ENCODE results near the gene AHI1.

Gene AHI1

GRCh38 chr6:135497412-135498184 is at the start of gene AHI1:
TSS of gene AHI1 (minus strand) at chr6:135497740. CDS start at chr6:135492237, 5,503 bp downstream.
- FAIRE-seq = no peak
- peak; percentile 31 for DNase-seq (ENCODE audit: insufficient read length, low spot score)
- TF ChIP-seq CTCF (IDR thresholded peaks at IDR 0.05; ENCODE audit: insufficient read depth, missing control alignments) = no peak

GRCh38 chr6:135546680-135547418 is 49.3 kb upstream of the AHI1 start:
- no peak for TF ChIP-seq CTCF (IDR thresholded peaks at IDR 0.05; ENCODE audit: insufficient read depth, missing control alignments)
- no peak for DNase-seq (ENCODE audit: insufficient read length, low spot score)
- FAIRE-seq = no peak

- no peak for FAIRE-seq
Observed at GRCh38 chr6:135546206-135546605, 48.7 kb upstream of the AHI1 start.

GRCh38 chr6:135540207-135540840 is 42.8 kb upstream of the AHI1 start:
- no peak for FAIRE-seq
- peak; percentile 25 for TF ChIP-seq CTCF (IDR thresholded peaks at IDR 0.05; ENCODE audit: insufficient read depth, missing control alignments)
- no peak for DNase-seq (ENCODE audit: insufficient read length, low spot score)

More at GRCh38 chr6:135546206-135546605, 48.7 kb upstream of the AHI1 start:
- no peak for DNase-seq (ENCODE audit: insufficient read length, low spot score)
- TF ChIP-seq CTCF (IDR thresholded peaks at IDR 0.05; ENCODE audit: insufficient read depth, missing control alignments) = no peak

- no peak for TF ChIP-seq CTCF (IDR thresholded peaks at IDR 0.05; ENCODE audit: insufficient read depth, missing control alignments)
- FAIRE-seq (no peak), DNase-seq (ENCODE audit: insufficient read length, low spot score) (no peak)
Observed at GRCh38 chr6:135537741-135538301, 40.3 kb upstream of the AHI1 start.

- FAIRE-seq (no peak), DNase-seq (ENCODE audit: insufficient read length, low spot score) (peak; percentile 16)
- TF ChIP-seq CTCF (IDR thresholded peaks at IDR 0.05; ENCODE audit: insufficient read depth, missing control alignments) = peak; percentile 63
Observed at GRCh38 chr6:135535989-135536414, 38.5 kb upstream of the AHI1 start.

Measured in D721Med (cell line).